Neural cell (in vitro differentiated cells): ENCODE results near the gene SLX4IP. TPM values are rescaled to one million over a fixed set of nuclear protein-coding genes. Genes with fewer than 3 reads are reported as not detected.

Experiments used
- H2AFZ ChIP-seq: fragments of 200-600, 300-800 bp; sonication (generic), shearing (Covaris generic); 2 replicates; pipeline ENCODE4 v1.6.0; 2014; ENCODE audit warnings: low read depth, mild to moderate bottlenecking, antibody characterized with exemption, low read length, moderate library complexity
- H3F3A ChIP-seq: fragments of 200-600 bp; shearing (Covaris generic); 2 replicates; pipeline ENCODE4 v1.6.1; 2016; ENCODE audit warnings: mild to moderate bottlenecking, moderate library complexity, mixed read lengths, antibody characterized with exemption, low read length; ENCODE audit not compliant: insufficient read depth, poor library complexity, severe bottlenecking
- H3K27ac ChIP-seq: fragments of 200-600, 300-800 bp; sonication (generic), shearing (Covaris generic); 2 replicates; pipeline ENCODE4 v1.5.1; 2014; ENCODE audit warnings: mild to moderate bottlenecking, low read length, moderate library complexity
- H3K27me3 ChIP-seq: fragments of 300-800, 200-600 bp; sonication (generic), shearing (Covaris generic); 2 replicates; pipeline ENCODE4 v1.6.0; 2014; ENCODE audit warnings: mild to moderate bottlenecking, low read depth, low read length, moderate library complexity; ENCODE audit not compliant: insufficient read depth
- H3K36me3 ChIP-seq: fragments of 300-800, 200-600 bp; sonication (generic), shearing (Covaris generic); 2 replicates; pipeline ENCODE4 v1.5.1; 2014; ENCODE audit warnings: mild to moderate bottlenecking, antibody characterized with exemption, low read length, moderate library complexity; ENCODE audit not compliant: insufficient read depth
- H3K4me2 ChIP-seq: fragments of 300-800, 200-600 bp; sonication (generic), shearing (Covaris generic); 2 replicates; pipeline ENCODE4 v1.6.0; 2014; ENCODE audit warnings: mild to moderate bottlenecking, low read length
- H3K4me3 ChIP-seq: fragments of 300-800, 200-600 bp; sonication (generic), shearing (Covaris generic); 2 replicates; pipeline ENCODE4 v1.5.1; 2014; ENCODE audit warnings: mild to moderate bottlenecking, low read length, moderate library complexity
- H3K79me2 ChIP-seq: fragments of 200-600 bp; shearing (Covaris generic); replicated peaks from 2 replicates; pipeline ENCODE4 v1.6.0; 2014; ENCODE audit warnings: mild to moderate bottlenecking, low read length, moderate library complexity; ENCODE audit not compliant: insufficient read depth
- H3K9ac ChIP-seq: fragments of 300-800, 200-600 bp; sonication (generic), shearing (Covaris generic); 2 replicates; pipeline ENCODE4 v1.6.1; 2016; ENCODE audit warnings: mild to moderate bottlenecking, low read length, mixed read lengths
- H3K9me2 ChIP-seq: fragments of 200-600 bp; shearing (Covaris generic); 2 replicates; pipeline ENCODE4 v1.6.1; 2016; ENCODE audit warnings: mild to moderate bottlenecking, low read length, mixed read lengths; ENCODE audit not compliant: insufficient read depth
- H3K9me3 ChIP-seq: fragments of 200-600, 300-800 bp; sonication (generic), shearing (Covaris generic); 2 replicates; pipeline ENCODE4 v1.6.1; 2016; ENCODE audit warnings: mild to moderate bottlenecking, mixed run types, low read length, moderate library complexity, mixed read lengths
- H4K20me1 ChIP-seq: fragments of 200-600 bp; shearing (Covaris generic); 2 replicates; pipeline ENCODE4 v1.6.1; 2016; ENCODE audit warnings: mild to moderate bottlenecking, mixed run types; ENCODE audit not compliant: insufficient read depth
- CTCF ChIP-seq: fragments of 450-650 bp; IDR thresholded peaks from 2 replicates; pipeline ENCODE4 v1.5.1; 2014; ENCODE audit warnings: antibody characterized with exemption, mild to moderate bottlenecking, moderate library complexity; ENCODE audit not compliant: poor library complexity, severe bottlenecking
- EP300 ChIP-seq: fragments of 450-650 bp; conservative IDR thresholded peaks from 2 replicates; pipeline ENCODE4 v1.6.1; 2014; ENCODE audit warnings: antibody characterized with exemption, mild to moderate bottlenecking, moderate library complexity; ENCODE audit not compliant: poor library complexity, severe bottlenecking
- EZH2 ChIP-seq: fragments of 200-600, 300-800 bp; shearing (Covaris generic), sonication (generic); IDR thresholded peaks from 2 replicates; pipeline ENCODE4 v1.6.1; 2014; ENCODE audit warnings: antibody characterized with exemption, low read length, borderline replicate concordance, mild to moderate bottlenecking; ENCODE audit not compliant: insufficient read depth, poor library complexity, severe bottlenecking
- MXI1 ChIP-seq: fragments of 450-650 bp; conservative IDR thresholded peaks from 2 replicates; pipeline ENCODE4 v1.6.1; 2014; ENCODE audit warnings: antibody characterized with exemption, mild to moderate bottlenecking; ENCODE audit not compliant: poor library complexity, severe bottlenecking
- POLR2AphosphoS5 ChIP-seq: IDR thresholded peaks from 2 replicates; pipeline ENCODE4 v1.6.1; 2012
- RAD21 ChIP-seq: fragments of 450-650 bp; conservative IDR thresholded peaks from 2 replicates; pipeline ENCODE4 v1.6.1; 2014; ENCODE audit warnings: antibody characterized with exemption, mild to moderate bottlenecking, moderate library complexity
- REST ChIP-seq: IDR thresholded peaks from 2 replicates; pipeline ENCODE4 v1.6.1; 2012; ENCODE audit warnings: borderline replicate concordance
- SMC3 ChIP-seq: fragments of 450-650 bp; conservative IDR thresholded peaks from 2 replicates; pipeline ENCODE4 v1.6.1; 2014; ENCODE audit warnings: antibody characterized with exemption, mild to moderate bottlenecking, moderate library complexity; ENCODE audit not compliant: poor library complexity
- TAF1 ChIP-seq: IDR thresholded peaks from 2 replicates; pipeline ENCODE4 v1.6.1; 2012; ENCODE audit warnings: low read depth
- polyA plus RNA-seq: library from polyadenylated mRNA; depleted of rRNA; stranded (reverse); fragments of >200 nt; gene quantifications from 2 replicates; pipeline ENCODE4 v1.2.3, GENCODE V29; 2014

The SLX4IP gene
- polyA plus RNA-seq, 1 donor from 2014 or later: 6.4 TPM

- no peaks in the 10 kb centered on the region for H3K27me3 ChIP-seq
- no peak overlapping the region for H3K4me2 ChIP-seq
- H3K27ac ChIP-seq: no peak overlapping the region
- H3F3A ChIP-seq: no peaks in the 10 kb centered on the region
- H3K9ac ChIP-seq: no peak overlapping the region
- no peaks in the 10 kb centered on the region for H4K20me1 ChIP-seq
- H3K79me2 ChIP-seq: peaks cover 13% of the 10 kb centered on the region
- TF ChIP-seq REST (no peak), SMC3 (no peak), RAD21 (no peak), EZH2 (no peak), MXI1 (no peak), EP300 (no peak), CTCF (no peak), POLR2AphosphoS5 (no peak), TAF1 (no peak)
- H3K9me2 ChIP-seq: no peaks in the 10 kb centered on the region
- no peaks in the 10 kb centered on the region for H3K36me3 ChIP-seq
- no peaks in the 10 kb centered on the region for H3K9me3 ChIP-seq
- H2AFZ ChIP-seq: no peak overlapping the region
- no peak overlapping the region for H3K4me3 ChIP-seq
These were observed 5.6 kb upstream of the SLX4IP start for GRCh38 chr20:10429443-10429981.

GRCh38 chr20:10430000-10430466 is 5.1 kb upstream of the SLX4IP start:
- no peaks in the 10 kb centered on the region for H3F3A ChIP-seq
- no peaks in the 10 kb centered on the region for H3K27me3 ChIP-seq
- no peaks in the 10 kb centered on the region for H3K36me3 ChIP-seq
- TF ChIP-seq EZH2 (no peak), CTCF (no peak), SMC3 (no peak), TAF1 (no peak), REST (no peak), MXI1 (no peak), RAD21 (no peak), POLR2AphosphoS5 (no peak), EP300 (no peak)
- H3K9ac ChIP-seq: no peak overlapping the region
- no peak overlapping the region for H3K27ac ChIP-seq
- peaks cover 13% of the 10 kb centered on the region for H3K79me2 ChIP-seq
- no peaks in the 10 kb centered on the region for H3K9me3 ChIP-seq
- H3K9me2 ChIP-seq: no peaks in the 10 kb centered on the region
- no peaks in the 10 kb centered on the region for H4K20me1 ChIP-seq
- H3K4me3 ChIP-seq: no peak overlapping the region
- H3K4me2 ChIP-seq: no peak overlapping the region
- no peak overlapping the region for H2AFZ ChIP-seq
